Measurements from ENCODE around the gene ZNF543.
"Not testable (repeated sequence)": the region's sequence is repeated elsewhere in the genome, so short reads cannot be mapped to it uniquely, and the experiment has no call there.

ZNF543 gene

DNA sequence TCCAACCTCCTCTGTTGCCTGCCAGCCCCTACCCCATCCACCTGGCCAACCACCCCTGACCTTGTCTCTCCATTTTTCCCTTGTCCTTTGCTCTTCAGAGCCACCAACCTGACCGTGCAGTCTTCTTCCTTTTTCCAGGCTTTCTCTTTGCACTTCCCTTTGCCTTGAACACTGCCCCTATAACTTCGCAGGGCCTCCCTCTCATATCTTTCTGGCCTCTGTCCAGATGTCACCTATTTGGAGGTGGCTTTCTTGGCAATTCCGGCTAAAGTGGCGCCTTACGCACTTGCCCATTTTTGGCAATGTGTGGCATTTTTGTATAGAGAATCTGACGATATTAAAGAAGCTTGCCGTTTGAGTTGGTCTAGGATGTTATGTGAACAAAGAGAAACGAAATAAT lies 844 bp downstream of the ZNF543 start:
- DNase-seq (ENCODE audit: low read depth, low spot score): no peak

DNA sequence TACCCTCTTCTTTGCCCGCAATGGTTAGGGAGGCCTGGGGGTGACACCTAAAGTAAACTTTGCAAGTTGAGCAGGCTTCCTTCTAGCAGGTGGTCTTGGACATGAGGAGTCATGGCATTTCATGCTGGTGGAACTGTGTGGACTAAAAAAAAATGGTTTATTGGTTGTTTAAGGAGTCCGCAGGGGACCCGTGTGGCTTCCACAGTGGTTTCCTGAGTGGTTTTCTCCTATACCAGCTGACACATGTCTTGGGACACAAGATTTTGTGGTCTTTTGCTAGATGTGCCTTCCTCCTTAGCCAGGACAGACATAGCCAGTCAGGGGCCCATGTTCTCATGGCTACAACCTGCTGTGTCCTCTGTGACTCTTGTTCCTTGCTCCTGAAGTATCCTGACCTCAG lies 1.5 kb downstream of the ZNF543 start:
- no peak for DNase-seq (ENCODE audit: low read depth, low spot score)

DNA sequence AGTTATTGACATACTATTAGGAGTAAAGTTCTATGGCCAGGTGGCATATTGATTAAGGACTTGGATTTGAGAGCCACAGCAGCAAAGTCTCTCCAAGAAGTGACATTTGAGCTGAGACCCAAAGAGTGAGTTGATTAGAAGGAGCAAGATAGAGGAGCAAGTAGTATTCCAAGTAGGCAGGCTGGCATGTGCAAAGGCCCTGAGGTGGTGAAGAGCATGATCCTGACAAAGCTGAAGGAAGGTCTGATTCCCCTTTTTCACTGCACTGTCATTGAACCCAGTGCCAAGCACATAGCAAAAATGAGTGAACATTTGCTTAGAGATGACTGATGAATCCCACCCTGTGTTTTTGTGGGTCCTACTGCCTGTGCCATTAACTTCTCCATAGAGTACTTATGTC lies 4.7 kb downstream of the ZNF543 start:
- no peak for DNase-seq (ENCODE audit: low read depth, low spot score)

DNA sequence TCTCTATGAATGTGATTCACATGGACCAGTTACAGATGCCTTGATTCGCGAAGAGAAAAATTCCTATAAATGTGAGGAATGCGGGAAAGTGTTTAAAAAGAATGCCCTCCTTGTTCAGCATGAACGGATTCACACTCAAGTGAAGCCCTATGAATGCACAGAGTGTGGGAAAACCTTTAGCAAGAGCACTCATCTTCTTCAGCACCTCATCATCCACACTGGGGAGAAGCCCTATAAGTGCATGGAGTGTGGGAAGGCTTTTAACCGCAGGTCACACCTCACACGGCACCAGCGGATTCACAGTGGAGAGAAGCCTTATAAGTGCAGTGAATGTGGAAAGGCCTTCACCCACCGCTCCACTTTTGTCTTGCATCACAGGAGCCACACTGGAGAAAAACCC lies 7.7 kb downstream of the ZNF543 start:
- no peak for DNase-seq (ENCODE audit: low read depth, low spot score)

DNA sequence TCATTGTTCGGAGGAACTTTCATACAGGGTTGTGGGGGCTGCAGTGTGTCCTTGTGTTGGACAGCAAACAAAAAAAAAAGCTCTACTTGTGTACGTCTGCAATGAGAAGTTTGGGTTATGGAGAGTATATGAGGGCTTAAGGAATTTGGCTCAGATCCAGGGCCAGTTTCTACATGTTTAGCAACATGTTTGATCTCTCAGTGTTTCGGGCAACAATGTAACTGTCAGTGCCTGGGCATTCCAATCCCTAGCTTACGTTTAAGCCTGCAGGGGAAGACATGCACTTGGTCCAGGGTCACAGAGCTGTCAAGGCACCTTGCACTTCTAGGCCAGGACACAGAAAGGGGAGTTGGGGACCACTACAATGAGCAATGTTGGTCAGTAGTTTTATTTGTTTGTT lies 13.9 kb downstream of the ZNF543 start:
- no peak for DNase-seq (ENCODE audit: low read depth, low spot score)

DNA sequence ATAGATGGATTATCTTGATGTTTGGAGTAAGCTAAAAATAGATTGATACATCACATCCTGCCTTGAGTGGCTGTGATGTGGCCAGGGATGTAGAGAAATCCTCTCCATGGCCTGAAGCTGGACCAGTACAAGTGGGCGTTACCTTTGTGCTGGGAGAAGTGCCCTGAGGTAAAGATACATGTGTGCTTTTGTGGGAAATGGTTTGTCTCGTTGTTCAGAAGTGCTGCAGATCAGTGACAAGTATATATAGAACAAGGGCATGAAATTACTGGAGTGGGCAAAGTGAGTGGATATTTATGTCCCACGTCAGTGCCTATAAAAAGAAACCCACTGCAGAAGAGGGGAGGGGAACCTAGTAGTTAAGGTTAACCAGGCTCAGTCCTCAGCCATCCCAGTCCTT lies 18.6 kb downstream of the ZNF543 start:
- DNase-seq (ENCODE audit: low read depth, low spot score): no peak

DNA sequence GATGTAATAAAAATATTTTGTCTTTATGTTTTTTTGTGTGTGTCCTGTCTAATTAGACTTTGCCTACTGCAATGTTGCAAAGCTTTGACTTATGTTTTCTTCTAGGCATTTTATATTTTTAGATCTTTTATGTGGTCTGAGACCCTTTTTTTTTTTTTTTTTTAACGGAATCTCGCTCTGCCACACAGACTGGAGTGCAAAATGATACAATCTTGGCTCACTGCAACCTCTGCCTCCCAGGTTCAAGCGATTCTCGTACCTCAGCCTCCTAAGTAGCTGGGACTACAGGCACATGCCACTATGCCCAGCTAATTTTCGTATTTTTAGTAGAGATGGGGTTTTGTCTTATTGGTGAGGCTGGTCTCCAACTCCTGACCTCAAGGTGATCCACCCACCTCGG lies 22.3 kb downstream of the ZNF543 start:
- DNase-seq (ENCODE audit: low read depth, low spot score): no peak

DNA sequence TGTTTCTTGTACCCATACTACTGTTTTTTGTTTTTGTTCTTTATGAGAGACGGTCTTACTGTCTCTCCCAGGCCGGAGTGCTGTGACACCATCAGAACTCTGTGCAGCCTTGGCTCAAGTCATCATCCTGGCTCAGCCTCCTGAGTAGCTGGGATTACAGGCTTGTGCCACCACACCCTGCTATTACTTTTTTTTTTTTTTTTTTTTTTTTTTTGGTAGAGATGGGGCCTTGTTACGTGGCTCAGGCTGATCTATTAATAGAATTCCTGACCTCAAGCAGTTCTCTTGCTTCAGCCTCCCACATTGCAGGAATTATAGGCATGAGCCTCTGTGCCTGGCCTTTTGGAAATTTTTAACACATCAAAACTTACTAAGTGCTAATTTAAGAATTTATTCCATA lies 27.9 kb downstream of the ZNF543 start:
- no peak for DNase-seq (ENCODE audit: low read depth, low spot score)

DNA sequence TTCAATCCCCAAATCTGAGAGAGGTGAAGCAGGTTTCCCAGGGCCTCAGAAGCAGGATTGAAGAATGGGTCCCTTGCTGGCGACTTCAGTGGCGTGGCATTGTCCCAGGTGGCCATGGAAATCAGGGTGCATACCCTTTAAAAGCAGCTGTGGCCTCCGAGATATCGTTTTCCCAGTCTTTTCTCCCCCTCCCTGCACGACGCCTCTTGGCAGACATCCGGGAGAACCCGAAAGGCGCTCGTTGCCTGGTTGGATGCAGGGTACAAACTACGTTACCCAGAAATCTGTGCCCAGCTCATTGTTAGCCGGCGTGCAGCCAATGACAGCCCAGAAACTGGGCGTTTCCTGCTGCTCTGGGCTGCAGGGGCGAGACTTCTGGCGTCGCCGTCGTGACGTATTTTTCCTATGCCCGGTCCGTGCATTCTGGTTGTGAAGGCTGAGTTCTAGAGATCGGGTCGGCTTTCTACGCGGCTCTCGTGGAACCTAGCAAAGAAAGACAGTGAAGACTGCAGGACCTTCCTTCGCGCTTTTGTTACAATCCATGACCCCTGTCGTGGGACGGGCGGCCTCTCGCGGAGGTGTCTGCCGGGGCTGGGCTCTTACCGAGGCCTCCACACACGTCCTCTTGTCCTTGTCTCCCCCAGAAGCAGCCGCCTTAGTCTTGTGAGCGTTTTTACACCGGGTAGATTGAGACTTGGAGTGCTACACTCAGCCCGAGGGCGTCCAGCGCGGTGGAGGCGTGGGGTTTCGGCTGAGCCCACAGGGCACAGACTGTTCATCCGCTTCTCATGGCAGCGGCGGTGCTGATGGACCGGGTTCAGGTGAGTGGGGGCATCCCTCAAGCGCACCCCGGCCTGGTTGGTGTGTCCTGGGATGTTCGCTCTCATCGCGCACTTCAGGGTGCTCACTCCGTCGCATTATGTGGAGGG lies 30.9 kb downstream of the ZNF543 start, which contains the start of gene ZNF304:
TSS of gene ZNF304 (plus strand) at position 395 of the 929 bp plus-strand sequence. CDS start at position 789, 394 bp downstream.
- peak; percentile 93 for DNase-seq (ENCODE audit: low read depth, low spot score)

DNA sequence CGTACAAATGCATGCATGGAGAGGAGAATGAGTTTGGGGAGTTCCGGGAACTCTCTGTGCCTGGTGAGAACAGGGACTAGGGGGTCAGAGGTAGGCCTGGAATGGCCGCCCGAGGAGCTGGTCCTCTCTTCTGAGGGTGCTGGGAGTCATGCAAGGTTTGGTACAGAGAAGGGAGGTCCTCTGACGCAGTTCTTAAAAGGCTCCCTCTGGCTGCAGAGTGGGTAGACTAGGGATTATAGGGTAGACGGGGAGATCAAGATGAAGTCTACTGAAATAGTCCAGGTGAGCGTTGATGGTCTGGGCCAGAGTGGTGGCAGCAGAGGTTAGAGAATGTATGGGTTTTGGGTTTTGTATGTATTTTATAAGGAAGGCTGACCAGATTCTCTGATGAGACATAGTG lies 31.6 kb downstream of the ZNF543 start:
- no peak for DNase-seq (ENCODE audit: low read depth, low spot score)

DNA sequence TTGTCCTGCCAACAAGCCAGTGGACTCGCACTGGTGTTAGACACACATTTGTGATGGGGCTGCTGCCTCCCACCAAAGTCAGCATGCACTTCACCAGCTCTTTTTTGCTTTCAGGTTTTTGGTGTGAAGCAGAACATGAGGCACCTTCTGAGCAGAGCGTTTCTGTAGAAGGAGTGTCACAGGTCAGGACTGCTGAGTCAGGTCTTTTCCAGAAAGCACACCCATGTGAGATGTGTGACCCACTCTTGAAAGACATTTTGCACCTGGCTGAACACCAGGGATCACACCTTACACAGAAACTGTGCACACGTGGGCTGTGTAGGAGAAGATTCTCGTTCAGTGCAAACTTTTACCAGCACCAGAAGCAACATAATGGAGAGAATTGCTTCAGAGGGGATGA lies 35.6 kb downstream of the ZNF543 start:
- DNase-seq (ENCODE audit: low read depth, low spot score): no peak

DNA sequence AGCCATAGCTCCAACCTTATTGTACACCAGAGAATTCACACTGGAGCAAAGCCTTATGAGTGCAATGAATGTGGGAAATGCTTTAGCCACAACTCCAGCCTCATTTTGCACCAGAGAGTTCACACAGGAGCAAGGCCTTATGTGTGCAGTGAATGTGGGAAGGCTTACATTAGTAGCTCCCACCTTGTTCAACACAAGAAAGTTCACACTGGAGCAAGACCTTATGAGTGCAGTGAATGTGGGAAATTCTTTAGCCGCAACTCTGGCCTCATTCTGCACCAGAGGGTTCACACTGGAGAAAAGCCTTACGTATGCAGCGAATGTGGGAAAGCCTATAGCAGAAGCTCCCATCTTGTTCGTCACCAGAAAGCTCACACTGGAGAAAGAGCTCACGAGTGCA lies 37.1 kb downstream of the ZNF543 start:
- no peak for DNase-seq (ENCODE audit: low read depth, low spot score)

DNA sequence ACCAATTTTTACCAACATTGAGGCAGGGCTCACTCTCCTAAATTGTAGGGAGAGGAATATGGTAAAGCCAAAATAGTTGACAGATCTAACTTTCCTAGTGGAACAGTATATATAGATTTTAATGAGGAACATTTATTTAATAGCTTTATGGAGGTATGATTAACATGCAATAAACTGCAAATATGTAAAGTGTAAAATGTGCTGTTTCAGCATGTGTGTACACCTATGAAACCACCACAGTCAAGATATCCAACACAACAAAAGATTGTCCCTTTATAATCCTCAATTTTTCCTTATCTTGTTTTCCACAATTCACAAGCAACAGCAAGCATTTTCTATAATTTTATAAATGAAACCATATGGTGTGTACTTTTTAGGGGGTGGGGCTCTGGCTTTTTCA lies 39.0 kb downstream of the ZNF543 start:
- no peak for DNase-seq (ENCODE audit: low read depth, low spot score)

DNA sequence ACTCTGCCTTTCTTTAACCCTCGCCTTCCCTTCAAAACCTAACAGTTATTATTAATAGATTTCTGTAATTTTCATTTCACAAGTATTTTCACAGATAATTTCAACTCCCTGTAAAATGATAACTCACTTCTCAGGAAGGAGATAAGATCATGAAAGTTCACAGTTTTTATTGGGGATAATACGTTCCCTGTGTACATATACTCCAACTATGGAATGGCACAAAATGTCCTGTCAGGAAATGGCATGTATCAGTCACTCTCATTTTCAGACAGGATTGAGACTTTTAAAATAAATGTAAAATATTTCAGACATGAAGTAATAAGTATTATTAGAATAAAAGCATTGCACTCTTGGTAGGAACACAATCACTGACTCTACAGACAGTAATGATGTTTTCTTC lies 42.1 kb downstream of the ZNF543 start:
- no peak for DNase-seq (ENCODE audit: low read depth, low spot score)

DNA sequence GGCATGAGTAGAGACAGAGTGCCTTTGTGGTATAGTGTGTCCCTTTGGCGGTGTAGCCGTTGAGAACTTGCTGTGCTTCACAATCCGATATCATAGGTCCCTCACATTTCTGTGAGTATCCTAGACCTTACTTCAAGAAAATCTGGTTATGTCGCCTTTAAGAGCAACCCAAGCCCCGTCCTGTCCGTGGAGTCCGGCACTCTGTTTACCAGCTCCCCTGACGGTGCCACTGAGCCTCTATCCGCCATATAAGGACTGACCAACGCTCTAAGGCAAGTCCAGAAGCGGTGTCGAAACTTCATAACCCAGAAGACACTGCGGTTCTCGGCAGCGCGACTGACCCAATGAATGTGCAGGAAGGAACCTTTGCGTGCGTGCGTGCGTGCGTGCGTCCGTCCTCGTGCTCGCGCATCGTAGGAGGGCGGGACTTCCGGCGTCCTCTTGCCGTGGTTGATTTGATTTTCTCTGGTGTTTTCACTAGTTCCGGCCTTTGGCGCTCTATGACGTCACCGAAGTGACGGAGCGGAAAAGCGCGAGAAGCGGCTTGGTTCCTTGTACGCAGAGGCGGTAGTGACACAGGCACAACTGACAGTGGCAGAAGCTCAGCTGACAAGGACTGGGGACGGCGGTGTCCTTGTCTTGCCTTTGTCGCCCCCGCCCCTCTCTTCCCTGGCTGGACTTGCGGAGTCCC lies 42.9 kb downstream of the ZNF543 start, which contains the start of the genes TRAPPC2B and ZNF547:
TSS of gene TRAPPC2B (plus strand) at position 555 of the 691 bp plus-strand sequence. CDS start 1,283 bp downstream, outside the sequence.
TSS of gene ZNF547 (plus strand) at position 555 of the 691 bp plus-strand sequence. CDS start 5,005 bp downstream, outside the sequence.
- DNase-seq (ENCODE audit: low read depth, low spot score): peak; percentile 97

DNA sequence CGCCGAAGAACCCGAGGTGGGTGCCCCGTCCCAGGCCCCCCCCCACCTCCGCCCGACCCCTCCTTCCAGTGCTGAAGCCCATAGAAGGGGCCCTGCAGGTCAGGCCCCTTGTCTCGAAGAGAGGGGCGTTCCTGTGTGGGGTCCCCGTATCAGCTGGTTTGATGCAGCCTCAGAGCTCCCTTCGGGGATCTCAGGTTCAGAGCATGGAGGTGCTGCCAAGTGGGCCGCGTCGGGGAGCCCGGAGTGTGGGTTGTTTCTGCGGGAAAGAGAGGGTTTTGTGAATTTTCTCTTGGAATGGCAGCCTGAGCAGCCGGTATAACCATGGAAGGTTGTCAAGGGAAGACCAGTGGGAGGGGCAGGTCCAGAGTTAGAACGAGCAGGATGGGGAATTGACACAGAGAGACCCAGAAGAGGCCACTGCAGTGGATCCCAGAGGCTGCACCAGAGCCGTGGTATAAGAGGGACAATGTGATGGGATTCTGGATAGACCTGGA lies 43.5 kb downstream of the ZNF543 start:
- no peak for DNase-seq (ENCODE audit: low read depth, low spot score)

DNA sequence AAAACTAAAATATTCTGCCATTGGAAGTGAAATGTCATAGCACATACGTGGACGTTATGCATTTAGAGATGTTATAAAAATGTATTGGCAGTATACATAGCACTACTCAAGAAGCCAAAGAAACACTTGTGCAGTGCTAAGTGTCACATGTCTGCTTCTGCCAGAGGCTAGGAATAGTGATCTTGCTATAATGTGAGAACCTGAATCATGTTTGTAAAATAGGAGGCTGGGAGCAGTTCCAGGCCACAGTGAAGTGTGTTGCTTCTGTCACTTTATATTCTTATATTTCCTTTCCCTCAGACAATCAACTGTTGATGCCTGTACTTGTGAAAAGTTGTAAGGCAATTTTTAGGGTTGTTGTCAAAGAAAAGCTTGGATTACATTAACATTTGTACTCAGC lies 46.5 kb downstream of the ZNF543 start:
- DNase-seq (ENCODE audit: low read depth, low spot score): no peak

DNA sequence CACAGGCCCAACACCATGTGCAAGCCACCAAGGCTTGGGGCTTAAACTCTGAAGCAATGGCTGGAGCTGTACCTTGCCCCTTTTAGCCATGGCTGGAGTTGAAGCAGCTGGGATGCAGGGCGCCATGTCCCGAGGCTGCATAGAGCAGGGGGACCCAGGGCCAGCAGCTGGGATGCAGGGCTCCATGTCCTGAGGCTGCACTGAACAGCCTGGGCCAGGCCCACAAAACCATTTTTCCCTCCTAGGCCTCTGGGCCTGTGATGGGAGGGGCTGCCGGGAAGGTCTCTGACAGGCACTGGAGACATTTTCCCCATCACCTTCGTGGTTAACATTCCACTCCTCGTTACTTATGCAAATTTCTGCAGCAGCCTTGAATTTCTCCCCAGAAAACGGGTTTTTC lies 53.9 kb downstream of the ZNF543 start:
- no peak for DNase-seq (ENCODE audit: low read depth, low spot score)

DNA sequence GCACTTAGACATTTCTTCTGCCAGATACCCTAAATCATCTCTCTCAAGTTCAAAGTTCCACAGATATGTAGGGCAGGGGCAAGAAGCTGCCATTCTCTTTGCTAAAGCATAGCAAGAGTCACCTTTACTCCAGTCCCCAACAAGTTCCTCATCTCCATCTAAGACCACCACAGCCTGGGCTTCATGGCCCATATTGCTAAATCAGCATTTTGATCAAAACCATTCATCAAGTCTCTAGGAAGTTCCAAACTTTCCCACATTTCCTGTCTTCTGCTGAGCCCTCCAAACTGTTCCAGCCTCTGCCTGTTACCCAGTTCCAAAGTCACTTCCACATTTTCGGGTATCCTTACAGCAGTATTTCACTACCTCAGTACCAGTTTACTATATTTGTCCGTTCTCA lies 54.4 kb downstream of the ZNF543 start:
- not testable (repeated sequence) for DNase-seq (ENCODE audit: low read depth, low spot score)

DNA sequence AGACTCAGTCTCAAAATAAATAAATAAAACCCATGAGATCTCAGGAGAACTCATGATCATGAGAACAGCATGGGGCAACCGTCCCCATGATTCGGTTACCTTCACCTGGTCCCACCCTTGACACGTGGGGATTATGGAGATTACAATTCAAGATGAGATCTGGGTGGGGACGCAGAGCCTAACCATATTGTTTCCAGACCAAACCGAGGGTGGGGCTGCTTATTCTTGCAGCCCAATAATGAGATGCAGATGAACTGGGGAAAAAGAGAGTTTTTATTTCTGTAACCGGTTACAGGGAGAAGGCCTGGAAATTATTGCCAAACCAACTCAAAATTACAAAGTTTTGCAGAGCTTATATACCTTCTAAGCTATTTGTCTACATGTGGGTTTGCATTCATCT lies 55.9 kb downstream of the ZNF543 start:
- DNase-seq (ENCODE audit: low read depth, low spot score): no peak

DNA sequence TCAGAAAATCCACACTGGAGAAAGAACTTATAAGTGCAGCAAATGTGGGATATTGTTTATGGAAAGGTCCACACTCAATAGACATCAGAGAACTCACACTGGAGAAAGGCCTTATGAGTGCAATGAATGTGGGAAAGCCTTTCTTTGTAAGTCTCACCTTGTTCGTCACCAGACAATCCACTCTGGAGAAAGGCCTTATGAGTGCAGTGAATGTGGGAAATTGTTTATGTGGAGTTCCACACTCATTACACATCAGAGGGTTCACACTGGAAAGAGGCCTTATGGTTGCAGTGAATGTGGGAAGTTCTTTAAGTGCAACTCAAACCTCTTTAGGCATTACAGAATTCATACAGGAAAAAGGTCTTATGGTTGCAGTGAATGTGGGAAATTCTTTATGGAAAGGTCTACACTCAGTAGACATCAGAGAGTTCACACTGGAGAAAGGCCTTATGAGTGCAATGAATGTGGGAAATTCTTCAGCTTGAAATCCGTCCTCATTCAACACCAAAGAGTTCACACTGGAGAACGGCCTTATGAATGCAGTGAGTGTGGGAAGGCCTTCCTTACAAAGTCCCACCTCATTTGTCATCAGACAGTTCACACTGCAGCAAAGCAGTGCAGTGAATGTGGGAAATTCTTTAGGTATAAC lies 57.4 kb downstream of the ZNF543 start:
- DNase-seq (ENCODE audit: low read depth, low spot score): no peak
